Islet of Langerhans (tissue), 1 donor: ENCODE data around the gene LIMS2.

Source experiments
- FAIRE-seq: peaks from one replicate; lab custom pipeline; 2011; peaks lifted over from hg19 to GRCh38; lab: Jason Lieb, UNC

LIMS2 gene

DNA sequence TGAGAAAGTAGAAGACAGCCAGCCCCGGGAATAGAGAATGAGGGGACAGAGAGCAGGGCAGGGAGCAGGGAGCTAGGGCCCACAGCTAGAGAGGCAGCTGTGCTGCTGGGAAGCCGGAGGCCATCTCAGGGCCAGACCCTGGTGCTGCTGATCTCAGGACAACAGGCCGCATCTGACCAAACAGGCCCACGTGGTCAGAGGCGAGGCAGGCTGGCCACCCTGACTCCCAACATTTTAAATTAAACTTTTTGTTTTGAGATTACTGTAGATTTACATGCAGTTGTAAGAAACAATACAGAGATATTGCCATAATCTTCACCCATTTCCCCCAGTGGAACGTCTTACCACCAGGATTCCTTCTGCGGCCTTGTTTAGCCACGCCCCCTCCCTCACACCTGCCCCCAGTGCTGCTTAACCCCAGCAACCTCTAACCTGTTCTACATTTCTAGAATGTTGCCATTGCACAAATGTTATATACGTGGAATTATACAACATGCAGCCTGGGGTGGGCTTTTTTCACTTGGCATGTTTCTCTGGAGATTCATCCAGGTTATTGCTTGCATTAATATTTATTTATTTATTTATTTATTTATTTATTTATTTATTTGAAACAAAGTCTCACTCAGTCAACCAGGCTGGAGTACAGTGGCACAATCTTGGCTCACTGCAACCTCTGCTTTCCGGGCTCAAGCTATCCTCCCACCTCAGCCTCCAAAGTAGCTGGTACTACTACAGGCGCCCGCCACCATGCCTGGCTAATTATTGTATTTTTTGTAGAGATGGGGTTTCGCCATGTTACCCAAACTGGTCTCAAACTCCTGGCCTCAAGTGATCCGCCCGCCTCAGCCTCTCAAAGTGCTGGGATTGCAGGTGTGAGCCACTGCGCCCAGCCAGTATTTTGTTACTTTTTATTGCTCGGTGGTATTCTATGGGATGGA is 78.0 kb downstream of the LIMS2 start:
- FAIRE-seq, result no peak

DNA sequence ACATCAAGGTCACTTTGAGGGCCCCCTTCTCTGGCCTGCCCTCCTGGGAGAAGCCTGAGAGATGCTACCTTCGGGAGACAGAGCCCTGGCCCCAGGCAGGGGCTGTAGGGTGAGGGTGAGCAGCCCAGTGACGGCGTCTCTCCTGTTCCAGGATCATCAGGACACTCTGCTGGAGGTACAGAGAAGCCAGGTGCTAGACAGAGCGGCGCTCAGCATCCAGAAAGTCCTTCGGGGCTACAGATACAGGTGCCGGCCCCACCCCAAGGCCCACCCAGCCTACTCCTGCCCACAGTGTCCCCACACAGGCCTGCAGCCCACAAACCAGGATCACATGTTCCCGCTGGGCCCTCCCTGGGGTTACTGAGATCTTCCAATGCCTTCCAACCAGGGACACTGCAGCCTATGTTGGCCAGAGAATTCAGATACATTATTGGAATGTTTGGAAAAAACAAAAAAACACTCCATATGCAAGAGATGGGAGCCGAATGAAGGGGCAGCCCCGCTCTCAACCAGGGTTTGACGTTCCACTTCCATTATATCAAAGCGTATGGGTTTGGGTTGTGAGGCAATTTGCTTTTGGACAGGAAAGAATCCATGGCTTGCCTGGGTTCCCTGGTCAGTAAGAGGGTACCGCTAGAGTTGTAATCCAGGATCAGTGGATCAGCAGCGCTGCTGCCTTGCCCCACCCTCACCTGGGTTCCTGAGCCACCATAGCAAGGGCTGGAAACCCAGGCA is 78.9 kb downstream of the LIMS2 start:
- no peak for FAIRE-seq

DNA sequence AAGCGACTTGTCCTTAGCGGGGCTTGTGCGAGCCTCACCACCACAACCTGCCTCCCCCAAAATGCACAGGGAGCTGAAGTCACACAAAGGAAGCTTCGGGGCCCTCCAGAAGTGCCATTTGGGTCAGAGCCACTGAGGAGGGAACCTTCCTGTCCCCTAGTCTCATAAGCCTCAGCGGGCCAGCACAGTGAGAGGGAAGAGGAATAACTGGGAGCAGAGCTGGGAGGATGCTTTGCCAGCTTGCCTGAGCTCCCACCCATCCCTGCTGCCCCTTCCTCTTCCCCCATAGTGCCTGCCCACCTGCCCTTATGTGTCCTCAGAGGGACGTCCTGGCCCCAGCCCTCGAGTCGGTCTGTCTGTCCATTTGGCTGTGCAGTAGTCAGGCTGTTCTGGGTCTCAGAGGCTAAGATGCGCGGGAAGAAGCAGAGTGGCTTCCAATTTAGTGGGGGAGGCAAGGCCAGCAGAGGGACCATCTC is 81.2 kb downstream of the LIMS2 start:
- FAIRE-seq, result no peak

DNA sequence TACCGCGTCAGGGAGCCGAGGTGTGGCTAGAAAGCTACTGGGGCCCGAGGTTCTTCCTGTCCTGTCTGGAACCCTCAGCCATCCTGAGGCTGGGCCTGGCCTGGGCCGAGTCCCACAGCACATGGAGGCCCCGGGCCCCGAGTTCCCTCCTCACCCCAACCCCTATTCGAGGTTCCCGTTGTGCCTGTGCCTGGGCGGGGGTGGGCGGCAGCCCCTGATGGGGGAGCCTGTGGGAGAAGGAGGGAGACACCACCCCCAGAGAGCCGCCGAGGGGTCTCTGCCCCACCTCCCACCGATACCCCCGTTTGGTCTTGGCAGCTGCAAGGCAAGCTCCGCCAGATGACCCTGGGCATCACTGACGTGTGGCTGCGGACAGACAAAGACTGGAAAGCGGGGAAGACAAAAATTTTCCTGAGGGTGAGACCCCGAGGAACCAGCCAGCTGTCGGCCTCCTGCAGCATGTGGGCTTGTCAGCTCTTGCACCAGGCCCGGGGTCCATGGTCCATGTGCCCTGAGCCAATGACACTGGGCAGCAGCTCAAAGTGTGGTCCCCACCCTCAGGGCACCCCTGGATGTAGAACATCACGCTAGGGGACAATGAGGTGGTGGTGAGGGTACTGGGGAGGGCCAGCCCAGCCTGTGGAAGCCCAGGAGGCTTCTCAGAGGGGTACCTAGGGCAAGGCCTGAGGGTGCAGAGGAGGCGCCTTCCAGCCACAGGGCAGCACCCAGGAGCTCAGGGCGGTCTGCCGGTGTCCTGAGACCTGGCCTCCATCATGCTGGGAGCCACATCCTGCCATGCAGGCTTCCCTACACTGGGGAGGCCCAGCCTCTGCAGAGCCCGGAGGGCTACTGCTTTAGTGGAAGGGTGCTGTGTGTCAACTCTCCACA is 81.9 kb downstream of the LIMS2 start:
- FAIRE-seq, result no peak

DNA sequence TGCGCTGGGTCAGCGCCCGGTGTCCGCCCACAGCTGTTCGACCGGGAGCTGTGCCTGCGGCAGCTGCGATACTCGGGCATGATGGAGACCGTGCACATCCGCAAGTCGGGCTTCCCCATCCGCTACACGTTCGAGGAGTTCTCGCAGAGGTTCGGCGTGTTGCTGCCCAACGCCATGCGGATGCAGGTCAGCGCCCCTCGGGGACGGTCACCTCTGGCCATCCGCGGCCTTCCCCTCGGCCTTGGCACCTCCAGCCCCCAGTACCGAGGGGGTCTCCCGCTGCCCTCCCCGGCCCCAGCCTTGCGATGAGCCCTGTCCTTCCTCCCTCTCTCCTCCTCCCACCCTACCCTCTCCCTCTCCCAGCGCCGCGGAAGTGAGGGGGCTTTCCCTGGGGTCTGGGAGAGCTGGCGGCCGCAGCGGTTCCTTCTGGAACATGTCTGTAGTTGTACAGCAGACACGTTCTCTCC is 82.5 kb downstream of the LIMS2 start:
- no peak for FAIRE-seq

DNA sequence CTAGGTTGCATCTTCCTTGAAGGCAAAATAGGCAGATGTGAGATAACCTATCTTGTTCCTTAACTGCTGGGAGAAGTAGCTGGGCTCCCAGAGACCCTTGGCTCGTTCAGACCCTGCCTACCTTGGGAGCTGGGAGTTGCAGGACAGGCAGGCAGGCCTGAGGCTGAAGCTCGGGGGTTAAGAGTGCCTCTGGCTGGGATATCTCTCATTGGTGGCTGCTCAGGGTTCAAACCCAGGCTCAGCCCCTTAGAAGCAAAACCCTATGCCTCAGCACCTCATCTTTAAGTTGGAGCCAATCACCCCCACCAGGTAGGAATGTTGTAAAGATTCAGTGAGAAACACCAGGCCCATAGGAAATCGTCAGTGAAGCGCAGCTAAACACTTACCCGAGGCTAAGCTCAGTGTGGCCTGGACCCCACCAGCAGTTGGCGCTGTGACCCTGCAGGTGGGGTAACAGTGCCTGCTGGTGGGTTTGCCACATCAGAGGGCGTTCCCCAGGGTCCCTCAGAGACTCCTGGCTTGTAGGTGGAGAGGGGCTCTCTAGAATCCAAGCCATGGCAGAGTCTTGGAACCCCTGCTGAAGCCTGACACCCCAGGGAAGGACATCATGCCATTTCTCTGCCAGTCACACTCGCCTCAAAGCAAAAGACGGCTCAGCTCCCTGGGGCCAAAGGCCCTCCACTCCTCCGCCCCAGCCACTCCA is 84.0 kb downstream of the LIMS2 start:
- FAIRE-seq, result no peak

DNA sequence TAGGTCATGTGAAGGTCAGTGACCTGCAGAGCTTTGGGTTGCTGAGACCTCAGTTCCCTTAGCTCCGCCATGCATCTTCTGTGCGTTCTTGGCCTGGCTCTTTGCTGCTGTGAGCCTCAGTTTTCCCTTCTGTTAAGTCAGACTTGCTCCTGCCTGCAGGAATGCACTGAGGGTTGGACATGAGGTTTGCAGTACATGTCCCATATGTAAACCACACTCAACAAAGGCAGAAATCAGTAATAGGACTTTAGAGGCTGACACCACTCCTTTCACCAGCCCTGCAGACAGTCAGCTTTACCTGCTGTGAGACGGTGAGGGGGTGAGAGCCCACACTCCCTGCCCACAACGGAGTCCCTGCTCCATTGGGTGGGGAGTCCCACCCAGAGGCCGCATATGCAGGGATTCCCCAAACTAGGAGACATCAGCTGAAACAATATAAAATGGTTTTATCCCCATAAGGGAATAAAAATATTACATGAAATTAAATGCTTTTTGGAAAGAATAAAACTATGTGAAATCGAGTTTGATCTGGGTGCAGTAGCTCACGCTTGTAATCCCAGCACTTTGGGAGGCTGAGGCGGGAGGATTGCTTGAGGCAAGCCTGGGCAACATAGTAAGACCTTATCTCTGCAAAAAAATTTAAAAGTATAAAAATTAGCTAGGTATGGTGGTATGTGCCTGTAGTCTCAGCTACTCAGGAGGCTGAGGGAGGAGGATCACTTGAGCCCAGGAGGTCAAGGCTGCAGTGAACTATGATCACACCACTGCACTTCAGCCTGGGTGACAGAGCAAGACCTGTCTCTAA is 84.7 kb downstream of the LIMS2 start:
- FAIRE-seq, result no peak

DNA sequence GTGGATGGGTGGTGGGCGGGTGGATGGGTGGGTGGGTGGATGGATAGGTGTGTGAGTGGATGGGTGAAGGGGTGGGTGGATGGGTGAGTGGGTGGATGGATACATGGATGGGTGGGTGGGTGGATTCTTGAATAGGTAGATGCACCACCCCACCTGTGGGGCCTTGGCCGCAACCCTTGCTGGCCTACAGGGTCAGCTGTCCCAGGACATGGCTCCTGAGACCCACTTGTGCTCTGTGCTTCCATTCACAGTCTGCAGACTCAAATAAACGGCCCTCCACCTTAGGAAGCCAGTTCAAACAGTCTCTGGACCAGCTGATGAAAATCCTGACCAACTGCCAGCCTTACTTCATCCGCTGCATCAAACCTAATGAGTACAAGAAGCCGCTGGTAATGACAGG is 85.5 kb downstream of the LIMS2 start:
- no peak for FAIRE-seq

DNA sequence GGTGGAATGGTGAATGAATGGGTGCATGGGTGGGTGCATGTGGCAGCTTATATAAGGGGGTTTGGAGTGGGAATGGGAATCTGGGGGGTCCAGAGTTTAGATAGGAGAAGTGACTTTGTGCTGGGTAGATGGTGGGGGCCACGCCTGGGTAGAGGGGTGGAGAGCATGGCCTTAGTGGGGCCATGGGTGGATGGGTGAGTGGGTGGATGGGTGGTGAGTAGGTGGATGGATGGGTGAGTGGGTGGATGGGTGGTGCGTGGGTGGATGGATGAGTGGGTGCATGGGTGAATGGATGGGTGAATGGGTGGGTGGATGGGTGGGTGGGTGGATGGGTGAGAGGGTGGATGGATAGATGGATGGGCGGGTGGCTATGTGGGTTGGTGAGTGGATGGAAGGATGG is 86.0 kb downstream of the LIMS2 start:
- FAIRE-seq, result no peak
